Peyer's patch (tissue), 4 donors: Measurements from ENCODE around the gene DOCK6.

Experiments
- CTCF ChIP-seq, 6 experiments: fragments of 450-650 bp in 4 of 6; fragments of 200-600 bp in 2 of 6; sonication (generic) in 1 of 6; IDR thresholded peaks; one replicate each; pipeline ENCODE4 v1.5.1; 2017 to 2019; ENCODE audit warnings: antibody characterized with exemption in 6 of 6, mild to moderate bottlenecking in 3 of 6, moderate library complexity in 1 of 6
- POLR2A ChIP-seq, 2 donors: fragments of 450-650 bp; IDR thresholded peaks; one replicate each; pipeline ENCODE4 v1.5.1; 2017; ENCODE audit warnings: antibody characterized with exemption in 2 of 2, mild to moderate bottlenecking in 2 of 2, moderate library complexity in 2 of 2

GRCh38 chr19:11265177-11265784 is 3.0 kb upstream of the DOCK6 start:
- TF ChIP-seq CTCF (IDR thresholded peaks at IDR 0.05) (no peak), POLR2A (IDR thresholded peaks at IDR 0.05) (no peak)
